Activated CD8-positive, alpha-beta memory T cell treated with anti-CD3 and anti-CD28 coated beads, Interleukin-2, amount 50 U/mL, for 1 hour (primary cell): ENCODE measurements around the gene AACS.

Experiments used
- DNase-seq: peaks from one replicate; pipeline ENCODE4 v3.0.0-alpha.2; 2020; ENCODE audit errors: extremely low read depth

The AACS gene

DNA sequence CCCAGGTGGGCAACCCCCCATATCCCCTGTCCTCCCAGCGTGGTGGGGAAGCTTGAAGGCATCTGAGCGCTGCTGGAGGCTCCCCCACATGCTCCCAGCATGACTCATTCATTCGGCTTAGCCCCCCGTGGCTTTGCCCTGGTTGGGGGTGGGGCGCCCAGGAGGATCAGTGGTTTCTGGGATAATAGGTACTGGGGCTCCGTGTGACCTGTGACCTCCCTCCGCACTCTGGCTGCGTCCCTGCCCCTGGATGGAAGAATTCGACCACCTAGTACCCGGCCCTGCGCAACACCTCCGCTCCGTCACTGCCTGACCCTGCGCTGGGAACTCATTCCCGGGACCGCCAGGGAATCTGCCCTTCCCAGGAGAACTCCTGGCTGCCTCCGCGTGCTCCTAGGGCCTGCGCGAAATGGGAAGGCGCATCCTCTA lies 120.1 kb downstream of the AACS start:
- DNase-seq, result no peak

DNA sequence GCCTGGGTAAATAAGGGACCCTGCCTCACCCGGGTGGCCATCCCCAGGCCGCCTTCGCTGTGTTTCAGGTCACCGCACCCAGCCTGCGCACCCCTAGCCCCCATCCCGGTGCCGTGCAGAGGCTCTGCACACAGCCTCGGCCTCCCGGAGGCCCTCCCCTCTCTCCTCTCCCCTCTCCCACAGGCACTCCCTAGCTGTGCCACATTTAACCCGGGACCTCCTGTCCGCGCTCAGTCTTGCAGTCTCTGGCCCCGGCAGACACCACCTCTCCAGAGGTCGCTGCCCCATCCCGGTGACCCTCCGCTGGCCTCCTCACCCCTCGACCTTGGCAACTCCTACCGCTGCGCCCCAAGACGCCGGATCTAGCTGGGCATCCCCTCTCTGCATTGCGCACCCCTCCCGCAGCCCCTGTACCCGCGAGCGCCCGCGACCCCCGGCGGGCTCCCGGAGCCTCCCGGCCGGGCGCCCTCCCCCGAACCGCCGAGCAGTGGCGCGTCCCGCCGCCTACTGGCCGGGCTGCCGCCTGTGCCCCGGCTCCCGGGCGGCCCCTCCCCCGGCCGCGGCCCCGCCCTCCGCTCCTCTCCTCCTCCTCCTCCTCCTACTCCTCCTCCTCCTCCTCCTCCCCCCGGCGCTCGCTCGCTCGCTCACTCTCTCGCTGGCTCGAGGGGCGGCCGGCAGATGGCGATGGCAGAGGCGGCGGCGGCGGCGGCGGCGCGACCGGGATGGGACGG lies 120.7 kb downstream of the AACS start, which contains the start of gene TMEM132B:
Gene TMEM132B, plus strand, starts transcription at position 647 of the 731 bp plus-strand sequence.
- DNase-seq, result no peak

DNA sequence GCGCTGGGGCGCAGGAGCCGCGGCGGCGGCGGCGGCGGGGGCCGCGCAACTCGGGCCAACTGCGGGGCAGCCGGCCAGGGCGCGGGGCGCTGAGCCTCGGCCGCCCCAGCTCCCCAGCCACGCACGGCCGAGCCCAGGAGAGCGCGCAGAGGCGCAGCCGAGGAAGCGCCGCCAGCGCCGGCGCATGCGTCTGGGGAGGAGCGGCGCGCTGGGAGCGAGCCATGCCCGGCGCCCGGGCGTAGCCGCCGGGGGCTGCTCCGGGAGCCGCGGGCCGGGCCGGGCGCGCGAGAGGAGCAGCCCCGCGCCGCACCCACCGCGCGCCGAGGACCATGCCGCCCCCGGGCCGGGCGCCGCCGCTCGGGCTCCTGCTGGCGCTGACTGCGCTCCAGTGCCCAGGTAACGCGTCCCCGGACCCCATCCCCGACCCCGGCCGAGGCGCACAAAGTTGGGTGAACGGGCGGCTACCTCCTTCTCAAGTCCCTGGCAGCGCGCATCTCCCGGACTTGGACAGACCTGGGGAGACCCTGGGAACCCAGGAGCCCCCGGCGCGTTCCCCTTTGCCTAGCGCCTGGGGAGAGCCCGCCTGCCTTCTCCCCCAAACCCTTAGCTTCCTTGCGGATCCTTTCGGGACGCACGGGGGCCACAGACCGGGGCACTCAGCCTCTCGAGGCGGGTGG lies 121.4 kb downstream of the AACS start:
- DNase-seq, result no peak

DNA sequence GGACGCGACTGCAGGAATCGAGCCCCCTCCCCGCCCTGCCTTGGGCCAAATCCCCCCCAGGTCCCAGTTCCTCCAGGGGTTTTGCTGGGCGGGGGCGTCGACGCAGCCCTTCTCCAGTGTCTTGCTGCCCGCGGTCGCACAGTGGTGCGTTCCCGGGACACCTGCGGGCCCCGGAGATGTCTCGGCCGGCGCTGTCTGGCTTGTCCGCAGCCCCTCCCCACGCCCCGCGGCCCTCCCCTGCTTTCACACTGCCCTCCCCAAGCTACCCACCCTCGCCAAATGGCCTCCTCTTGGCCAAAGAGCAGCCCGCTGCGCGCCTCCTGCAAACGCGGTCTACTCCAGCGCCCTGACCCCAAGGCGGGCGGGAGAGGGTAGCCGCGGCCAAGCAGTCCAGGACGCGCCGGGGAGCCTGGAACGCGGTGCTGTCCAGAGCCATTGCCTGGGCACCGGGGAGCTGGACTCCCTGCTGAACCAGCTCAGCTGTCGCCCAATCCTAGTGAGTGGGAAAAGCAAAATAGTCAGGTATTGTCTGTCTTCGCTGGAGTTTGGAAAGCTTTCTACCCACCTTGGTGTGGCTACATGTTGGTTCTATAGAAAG lies 122.0 kb downstream of the AACS start:
- no peak for DNase-seq

DNA sequence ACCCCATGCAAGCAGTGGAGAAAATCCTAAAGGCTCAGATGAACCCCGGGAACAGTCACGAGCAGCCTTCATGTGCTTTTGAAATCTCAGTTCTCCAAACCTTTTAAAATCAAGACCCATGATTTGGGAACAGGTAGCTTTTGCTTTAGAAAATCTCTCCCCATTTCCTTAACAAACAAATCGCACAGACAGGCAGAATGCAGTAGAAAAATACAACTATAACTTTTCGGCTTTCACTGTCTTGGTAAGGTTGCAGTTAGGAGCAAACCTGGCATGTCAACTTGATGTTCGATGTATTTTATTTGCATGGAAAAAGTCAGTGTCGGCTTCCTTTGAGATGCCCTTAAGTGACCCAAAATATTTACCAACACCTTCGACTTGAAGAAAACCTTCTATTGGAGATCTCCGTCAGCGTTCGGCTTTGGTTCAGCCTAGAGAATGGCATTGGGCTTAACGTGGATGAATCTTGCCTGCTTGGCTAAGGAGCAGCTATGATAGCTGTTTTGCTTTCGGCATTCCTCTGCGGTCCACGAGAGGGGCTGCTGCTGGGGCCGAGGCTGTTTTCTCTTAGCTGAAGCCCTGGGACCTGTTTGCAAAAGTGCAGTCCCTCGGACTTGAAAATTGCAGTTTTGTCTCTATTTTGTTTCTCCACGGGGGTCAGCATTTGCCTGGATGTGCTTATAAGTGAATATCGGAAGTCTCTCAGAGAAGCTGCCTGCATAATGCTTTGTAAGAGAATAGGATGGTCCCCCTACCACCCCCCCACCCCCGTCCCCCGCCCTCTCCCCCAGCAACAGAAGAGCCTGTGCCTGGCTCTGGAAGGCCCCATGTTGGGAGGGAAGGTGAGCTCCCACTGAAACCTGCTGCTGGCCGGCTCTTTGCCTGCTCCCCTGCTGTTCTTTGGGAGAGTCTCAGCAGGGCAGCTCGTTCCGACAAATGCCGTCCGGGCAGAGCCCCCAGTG lies 122.8 kb downstream of the AACS start:
- no peak for DNase-seq

DNA sequence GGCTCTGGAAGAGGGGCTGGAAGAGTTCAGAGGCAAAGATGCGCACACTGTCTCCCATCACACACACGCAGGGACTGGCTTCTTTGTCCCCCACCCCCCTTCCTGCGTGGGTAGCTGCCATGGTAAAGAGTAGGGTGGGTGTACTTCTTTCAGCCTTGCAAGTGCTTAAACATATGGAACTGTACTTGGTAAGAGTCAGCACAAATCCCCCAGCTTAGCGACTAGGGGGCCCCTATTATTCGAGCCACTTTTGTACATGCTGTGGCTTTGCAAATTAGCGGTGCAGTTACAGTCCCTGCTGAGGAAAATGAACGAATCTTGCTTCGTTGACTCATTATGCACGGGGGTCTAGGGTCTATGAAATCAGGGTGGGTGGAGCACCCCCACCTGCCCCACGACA lies 123.8 kb downstream of the AACS start:
- DNase-seq, result no peak

DNA sequence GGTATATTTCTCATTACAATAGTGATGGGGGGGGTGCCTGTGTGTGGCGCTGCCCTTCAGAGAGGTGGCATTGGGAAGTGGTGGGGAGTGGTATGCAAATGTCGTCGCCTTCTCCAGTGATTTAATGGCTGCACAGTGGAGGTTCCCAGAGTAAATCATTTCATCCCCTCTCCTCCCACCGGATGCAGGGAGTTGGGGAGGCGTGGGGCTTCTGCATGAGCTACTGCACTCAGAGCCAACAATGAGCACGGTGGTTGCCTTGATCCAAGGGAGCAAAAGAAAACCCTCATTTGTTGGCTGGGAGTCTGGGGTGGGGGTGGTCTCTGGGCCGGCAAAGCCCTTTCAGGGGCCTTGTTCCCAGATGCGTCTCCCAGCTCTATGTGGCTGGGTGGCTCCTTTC lies 124.3 kb downstream of the AACS start:
- no peak for DNase-seq

DNA sequence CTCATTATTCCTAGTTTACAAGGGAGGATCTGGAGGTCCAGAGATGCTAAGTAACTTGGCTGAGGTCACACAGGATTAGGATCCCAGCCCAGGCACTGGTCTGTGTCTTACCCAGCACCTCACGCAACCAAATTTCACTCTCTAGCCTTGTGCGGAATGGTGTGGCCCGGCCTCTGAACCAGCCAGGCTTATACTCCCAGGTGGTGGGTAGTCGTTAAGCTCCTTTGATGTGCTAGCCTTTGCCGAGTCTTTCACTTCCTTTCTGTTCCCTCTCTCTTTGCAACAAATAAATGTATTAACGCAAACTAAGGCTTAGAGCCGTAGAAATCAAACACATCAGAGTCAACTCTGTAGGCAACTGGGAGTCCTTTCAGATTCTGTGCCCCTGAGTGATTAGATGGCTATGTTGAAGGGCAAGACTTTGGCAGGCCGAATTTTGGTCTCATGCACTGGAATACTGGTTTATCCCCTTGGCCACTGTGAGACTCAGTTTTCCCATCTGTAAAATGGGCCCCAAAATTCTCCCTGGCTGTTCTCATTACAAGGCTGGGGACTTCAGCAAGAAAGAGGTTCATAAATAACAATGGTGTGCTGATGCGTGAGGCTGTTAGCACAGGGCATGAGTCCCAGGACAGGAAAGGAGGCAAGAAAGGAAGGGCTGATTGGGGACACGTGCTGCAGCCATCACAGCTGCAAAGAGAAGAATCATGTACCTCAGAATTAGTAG lies 126.3 kb downstream of the AACS start:
- DNase-seq, result no peak

DNA sequence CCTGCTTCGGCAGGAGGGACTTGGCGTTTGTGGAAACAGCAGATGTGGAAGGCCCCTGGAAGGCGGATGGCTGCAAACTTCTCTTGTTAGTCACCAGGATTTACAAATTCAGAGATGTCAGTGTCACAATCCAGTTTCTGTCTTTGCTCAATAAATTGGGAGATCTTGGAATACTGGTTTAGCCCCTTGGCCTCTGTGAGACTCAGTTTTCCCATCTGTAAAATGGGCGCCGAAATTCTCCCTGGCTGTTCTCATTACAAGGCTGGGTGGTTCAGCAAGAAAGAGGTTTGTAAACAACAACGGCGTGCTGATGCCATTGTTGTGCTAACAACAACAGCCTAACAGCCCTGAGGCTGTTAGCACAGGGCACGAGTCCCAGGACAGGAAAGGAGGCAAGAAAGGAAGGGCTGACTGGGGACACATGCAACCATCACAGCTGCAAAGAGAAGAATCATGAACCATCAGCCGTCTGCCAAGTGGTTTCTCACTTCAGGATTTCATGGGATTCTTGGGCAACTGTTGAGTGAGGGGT lies 127.5 kb downstream of the AACS start:
- no peak for DNase-seq
